Measurements from ENCODE around the gene CPVL. TPM values are rescaled to one million over a fixed set of nuclear protein-coding genes. Genes with fewer than 3 reads are reported as not detected.

CPVL gene
- total and polyA plus RNA-seq, 2 of the 8 experiments (the other 6 are each of a cell fraction or from before 2014, with no cell fraction given) = 40.0 to 55.0 TPM

- no peak overlapping the region for H2BK20ac ChIP-seq (ENCODE audit: low read length)
- H3K14ac ChIP-seq (ENCODE audit: insufficient read length) = no peak overlapping the region
- no peaks in the 10 kb centered on the region for H4K20me1 ChIP-seq (replicated peaks in 1 of 2; ENCODE audit: control insufficient read depth in 1 of 2, insufficient read depth in 2 of 2, low read length in 2 of 2)
- DNase-seq (ENCODE audit: low read depth in 1 of 2, low spot score in 2 of 2) = no peak
- no peaks in the 10 kb centered on the region for H3K79me1 ChIP-seq (ENCODE audit: low read depth, low read length)
- no peak overlapping the region for H3K27ac ChIP-seq (ENCODE audit: low read depth, low read length)
- H3K4ac ChIP-seq (replicated peaks; ENCODE audit: insufficient read length, low read depth, low read length) = no peak overlapping the region
- no peaks in the 10 kb centered on the region for H3K79me2 ChIP-seq (ENCODE audit: control insufficient read depth in 1 of 2, insufficient read depth in 2 of 2, low read length in 2 of 2)
- H3K27me3 ChIP-seq (replicated peaks in 1 of 4; ENCODE audit: control insufficient read depth in 3 of 4, extremely low read depth in 1 of 4, insufficient read depth in 3 of 4, low read length in 3 of 4) = no peaks in the 10 kb centered on the region
- no peak overlapping the region for H2BK15ac ChIP-seq (ENCODE audit: low read length)
- no peak overlapping the region for H4K91ac ChIP-seq (replicated peaks; ENCODE audit: insufficient read length, low read length)
- no peak overlapping the region for H3K9ac ChIP-seq (replicated peaks in 1 of 4; ENCODE audit: extremely low read depth in 1 of 4, low read depth in 3 of 4, low read length in 3 of 4)
- no peak overlapping the region for H2AFZ ChIP-seq (ENCODE audit: low read length)
- H4K5ac ChIP-seq (ENCODE audit: insufficient read length, low read depth, low read length) = no peak overlapping the region
- no peak overlapping the region for H3K18ac ChIP-seq (ENCODE audit: extremely low read depth, low read length)
- no peak overlapping the region for H3K4me3 ChIP-seq (ENCODE audit: extremely low read depth in 1 of 4, insufficient read depth in 2 of 4, low read depth in 3 of 4, low read length in 4 of 4)
- no peak overlapping the region for H2BK12ac ChIP-seq (ENCODE audit: low read depth, low read length)
- no peaks in the 10 kb centered on the region for H3K23me2 ChIP-seq (ENCODE audit: low read depth, low read length)
- H3K4me2 ChIP-seq (ENCODE audit: insufficient read depth in 1 of 2, low read depth in 2 of 2, low read length in 2 of 2) = no peak overlapping the region
- ChIA-PET POLR2A (ENCODE audit: partially characterized antibody) (no interaction called here), CTCF (ENCODE audit: partially characterized antibody) (no interaction called here)
- H2AK5ac ChIP-seq (ENCODE audit: low read depth, low read length) = no peak overlapping the region
- FAIRE-seq = no peak
- no peak overlapping the region for H2BK120ac ChIP-seq (replicated peaks; ENCODE audit: low read depth, low read length)
- no peak overlapping the region for H4K8ac ChIP-seq (ENCODE audit: extremely low read depth, insufficient read depth, low read length)
- no peak overlapping the region for H2BK5ac ChIP-seq (ENCODE audit: low read depth, low read length)
- TF ChIP-seq CBX5 (IDR thresholded peaks at IDR 0.05; ENCODE audit: low read depth, low read length) = no peak
- no peaks in the 10 kb centered on the region for H3K9me3 ChIP-seq (ENCODE audit: insufficient read depth in 2 of 2, low read depth in 1 of 2, low read length in 1 of 2)
- H3K4me1 ChIP-seq (replicated peaks in 1 of 4; ENCODE audit: control insufficient read depth in 3 of 4, insufficient read depth in 4 of 4, low read length in 3 of 4) = no peaks in the 10 kb centered on the region; a peak in 1 of 7 replicates
- 0 out of 8 replicates have a peak, but pooled peaks cover 0 to 3% (median 0%) of the 10 kb centered on the region in 4 experiments for H3K36me3 ChIP-seq (ENCODE audit: control insufficient read depth in 2 of 4, insufficient read depth in 4 of 4, low read length in 3 of 4)
- H3K56ac ChIP-seq (replicated peaks; ENCODE audit: insufficient read length, low read depth, low read length) = no peak overlapping the region
- H3K23ac ChIP-seq (ENCODE audit: insufficient read length) = no peak overlapping the region
Measured at GRCh38 chr7:29084832-29085231, 61.5 kb downstream of the CPVL start.

Data from H1 (cell line).